ENCODE data around the gene CRIM1.

The CRIM1 gene

GRCh38 chr2:36414307-36414706, 58.7 kb downstream of the CRIM1 start:
- Histone ChIP-seq H3K4me1 (ENCODE audit: insufficient read depth, low read length, poor library complexity, severe bottlenecking) (no peaks in the 10 kb centered on the region), H3K27me3 (ENCODE audit: insufficient read depth, low read length, poor library complexity, severe bottlenecking) (no peaks in the 10 kb centered on the region), H3K4me2 (ENCODE audit: low read depth, low read length, poor library complexity, severe bottlenecking) (no peak overlapping the region), H3K36me3 (ENCODE audit: insufficient read depth, low read length) (no peaks in the 10 kb centered on the region), H3K79me2 (ENCODE audit: insufficient read depth, low read length) (no peaks in the 10 kb centered on the region), H2AFZ (ENCODE audit: low read length) (no peak overlapping the region), H3F3A (ENCODE audit: low read depth) (no peaks in the 10 kb centered on the region), H3K4me3 (ENCODE audit: low read length, poor library complexity, severe bottlenecking) (no peak overlapping the region), H4K20me1 (ENCODE audit: insufficient read depth, low read length, poor library complexity, severe bottlenecking) (no peaks in the 10 kb centered on the region), H3K9me3 (ENCODE audit: insufficient read depth, low read depth, low read length) (no peaks in the 10 kb centered on the region), H3K9ac (ENCODE audit: low read depth, low read length, poor library complexity, severe bottlenecking) (no peak overlapping the region), H3K9me2 (replicated peaks; ENCODE audit: low read depth, low read length) (no peaks in the 10 kb centered on the region)
- TF ChIP-seq EZH2phosphoT487 (IDR thresholded peaks at IDR 0.05; ENCODE audit: borderline replicate concordance) = no peak
- TF ChIP-seq CTCF (conservative IDR thresholded peaks at IDR 0.05; ENCODE audit: low read length) = no peak

GRCh38 chr2:36415381-36416022, 59.9 kb downstream of the CRIM1 start:
- Histone ChIP-seq H3K4me2 (ENCODE audit: low read depth, low read length, poor library complexity, severe bottlenecking) (no peak overlapping the region), H3K9me2 (replicated peaks; ENCODE audit: low read depth, low read length) (no peaks in the 10 kb centered on the region), H3K4me3 (ENCODE audit: low read length, poor library complexity, severe bottlenecking) (no peak overlapping the region), H2AFZ (ENCODE audit: low read length) (no peak overlapping the region), H3K9me3 (ENCODE audit: insufficient read depth, low read depth, low read length) (no peaks in the 10 kb centered on the region), H3K9ac (ENCODE audit: low read depth, low read length, poor library complexity, severe bottlenecking) (no peak overlapping the region), H3K27me3 (ENCODE audit: insufficient read depth, low read length, poor library complexity, severe bottlenecking) (no peaks in the 10 kb centered on the region), H3K4me1 (ENCODE audit: insufficient read depth, low read length, poor library complexity, severe bottlenecking) (no peaks in the 10 kb centered on the region), H4K20me1 (ENCODE audit: insufficient read depth, low read length, poor library complexity, severe bottlenecking) (no peaks in the 10 kb centered on the region), H3K36me3 (ENCODE audit: insufficient read depth, low read length) (no peaks in the 10 kb centered on the region), H3F3A (ENCODE audit: low read depth) (no peaks in the 10 kb centered on the region), H3K79me2 (ENCODE audit: insufficient read depth, low read length) (no peaks in the 10 kb centered on the region)
- TF ChIP-seq EZH2phosphoT487 (IDR thresholded peaks at IDR 0.05; ENCODE audit: borderline replicate concordance) (no peak), CTCF (conservative IDR thresholded peaks at IDR 0.05; ENCODE audit: low read length) (no peak)

GRCh38 chr2:36416370-36417165, 61.0 kb downstream of the CRIM1 start:
- H3F3A ChIP-seq (ENCODE audit: low read depth) = no peaks in the 10 kb centered on the region
- H3K4me2 ChIP-seq (ENCODE audit: low read depth, low read length, poor library complexity, severe bottlenecking) = no peak overlapping the region
- no peaks in the 10 kb centered on the region for H3K9me2 ChIP-seq (replicated peaks; ENCODE audit: low read depth, low read length)
- no peaks in the 10 kb centered on the region for H3K4me1 ChIP-seq (ENCODE audit: insufficient read depth, low read length, poor library complexity, severe bottlenecking)
- no peaks in the 10 kb centered on the region for H3K79me2 ChIP-seq (ENCODE audit: insufficient read depth, low read length)
- H3K4me3 ChIP-seq (ENCODE audit: low read length, poor library complexity, severe bottlenecking) = no peak overlapping the region
- no peaks in the 10 kb centered on the region for H3K27me3 ChIP-seq (ENCODE audit: insufficient read depth, low read length, poor library complexity, severe bottlenecking)
- no peak overlapping the region for H2AFZ ChIP-seq (ENCODE audit: low read length)
- no peak for TF ChIP-seq EZH2phosphoT487 (IDR thresholded peaks at IDR 0.05; ENCODE audit: borderline replicate concordance)
- TF ChIP-seq CTCF (conservative IDR thresholded peaks at IDR 0.05; ENCODE audit: low read length) = no peak
- H3K36me3 ChIP-seq (ENCODE audit: insufficient read depth, low read length) = no peaks in the 10 kb centered on the region
- H3K9me3 ChIP-seq (ENCODE audit: insufficient read depth, low read depth, low read length) = no peaks in the 10 kb centered on the region
- no peak overlapping the region for H3K9ac ChIP-seq (ENCODE audit: low read depth, low read length, poor library complexity, severe bottlenecking)
- H4K20me1 ChIP-seq (ENCODE audit: insufficient read depth, low read length, poor library complexity, severe bottlenecking) = no peaks in the 10 kb centered on the region

Data from Loucy (cell line).